Thoracic aorta (tissue), 2 donors: ENCODE data around the gene DUSP8. TPM values are rescaled to one million over a fixed set of nuclear protein-coding genes. Genes with fewer than 3 reads are reported as not detected.

Experiments used
- ATAC-seq: fragments of 150-250 bp; one replicate; pipeline ENCODE4 v1.8.0; 2017; ENCODE audit warnings: low read depth; ENCODE audit not compliant: insufficient number of reproducible peaks, low FRiP score
- DNase-seq: peaks from one replicate; pipeline ENCODE4 v3.0.0-alpha.2; 2020; ENCODE audit warnings: low spot score
- H3K27ac ChIP-seq, 2 donors: fragments of 200-600 bp; sonication (generic); 1 replicate in 1 of 2; 2 replicates in 1 of 2; pipeline ENCODE4 v1.5.1; 2016; ENCODE audit warnings: mild to moderate bottlenecking in 2 of 2, moderate library complexity in 2 of 2
- H3K27me3 ChIP-seq: fragments of 200-600 bp; sonication (generic); replicated peaks from 2 replicates; pipeline ENCODE4 v1.6.0; 2016; ENCODE audit warnings: mild to moderate bottlenecking; ENCODE audit not compliant: insufficient read depth
- H3K36me3 ChIP-seq: fragments of 200-600 bp; sonication (generic); one replicate; pipeline ENCODE4 v1.5.1; 2016
- H3K4me1 ChIP-seq, 2 donors: fragments of 200-600 bp; sonication (generic); 1 replicate in 1 of 2; 2 replicates in 1 of 2; pipeline versions ENCODE4 v1.5.1 to v1.6.0; 2016; ENCODE audit warnings: low read depth in 2 of 2, mild to moderate bottlenecking in 1 of 2; ENCODE audit not compliant: control insufficient read depth in 1 of 2
- H3K4me3 ChIP-seq: fragments of 200-600 bp; sonication (generic); 2 replicates; pipeline ENCODE4 v1.5.1; 2016; ENCODE audit warnings: mild to moderate bottlenecking
- H3K9me3 ChIP-seq: fragments of 200-600 bp; sonication (generic); 2 replicates; pipeline ENCODE4 v1.5.1; 2016
- total RNA-seq, 2 donors: library from RNA; depleted of rRNA; stranded (reverse); fragments of >200 nt; gene quantifications; one replicate each; pipeline versions ENCODE4 v1.1.0 to v1.2.3, GENCODE V29; 2016
- TF ChIP-seq, protein P1 (sequence below): fragments of 200-600 bp; sonication (generic); IDR thresholded peaks from one replicate; pipeline ENCODE4 v1.5.1; 2019; ENCODE audit warnings: antibody characterized with exemption

The DUSP8 gene
- total RNA-seq, 2 donors from 2014 or later = 3.7 to 7.6 TPM

DNA sequence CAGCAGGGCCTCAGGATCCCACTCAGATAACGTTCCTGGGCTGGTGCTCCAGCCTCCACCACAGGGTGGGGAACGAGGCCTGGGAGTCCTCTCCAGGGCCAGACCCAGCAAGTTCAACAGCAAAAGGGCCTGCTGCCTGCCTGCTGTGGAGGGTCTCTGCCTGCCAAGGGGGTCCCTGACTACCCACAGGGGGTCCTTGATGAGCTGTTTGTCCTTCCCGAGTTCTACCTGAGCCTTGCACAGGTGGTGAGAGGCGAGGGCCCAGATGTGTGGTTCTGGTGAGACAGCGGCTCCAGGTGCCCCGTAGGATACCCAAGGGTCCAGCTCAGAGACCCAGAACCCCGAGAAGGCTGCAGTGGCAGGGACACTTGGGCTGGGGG is 4.4 kb downstream of the DUSP8 start:
- Histone ChIP-seq H3K27ac (no peak overlapping the region), H3K27me3 (no peaks in the 10 kb centered on the region), H3K4me3 (no peak overlapping the region), H3K4me1 (peaks cover 9 to 73% of the 10 kb centered on the region in 2 donors), H3K36me3 (peaks cover 8% of the 10 kb centered on the region), H3K9me3 (no peaks in the 10 kb centered on the region)
- TF ChIP-seq, protein P1, sequence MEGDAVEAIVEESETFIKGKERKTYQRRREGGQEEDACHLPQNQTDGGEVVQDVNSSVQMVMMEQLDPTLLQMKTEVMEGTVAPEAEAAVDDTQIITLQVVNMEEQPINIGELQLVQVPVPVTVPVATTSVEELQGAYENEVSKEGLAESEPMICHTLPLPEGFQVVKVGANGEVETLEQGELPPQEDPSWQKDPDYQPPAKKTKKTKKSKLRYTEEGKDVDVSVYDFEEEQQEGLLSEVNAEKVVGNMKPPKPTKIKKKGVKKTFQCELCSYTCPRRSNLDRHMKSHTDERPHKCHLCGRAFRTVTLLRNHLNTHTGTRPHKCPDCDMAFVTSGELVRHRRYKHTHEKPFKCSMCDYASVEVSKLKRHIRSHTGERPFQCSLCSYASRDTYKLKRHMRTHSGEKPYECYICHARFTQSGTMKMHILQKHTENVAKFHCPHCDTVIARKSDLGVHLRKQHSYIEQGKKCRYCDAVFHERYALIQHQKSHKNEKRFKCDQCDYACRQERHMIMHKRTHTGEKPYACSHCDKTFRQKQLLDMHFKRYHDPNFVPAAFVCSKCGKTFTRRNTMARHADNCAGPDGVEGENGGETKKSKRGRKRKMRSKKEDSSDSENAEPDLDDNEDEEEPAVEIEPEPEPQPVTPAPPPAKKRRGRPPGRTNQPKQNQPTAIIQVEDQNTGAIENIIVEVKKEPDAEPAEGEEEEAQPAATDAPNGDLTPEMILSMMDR = no peak
- DNase-seq (no peak), ATAC-seq (no peak)

DNA sequence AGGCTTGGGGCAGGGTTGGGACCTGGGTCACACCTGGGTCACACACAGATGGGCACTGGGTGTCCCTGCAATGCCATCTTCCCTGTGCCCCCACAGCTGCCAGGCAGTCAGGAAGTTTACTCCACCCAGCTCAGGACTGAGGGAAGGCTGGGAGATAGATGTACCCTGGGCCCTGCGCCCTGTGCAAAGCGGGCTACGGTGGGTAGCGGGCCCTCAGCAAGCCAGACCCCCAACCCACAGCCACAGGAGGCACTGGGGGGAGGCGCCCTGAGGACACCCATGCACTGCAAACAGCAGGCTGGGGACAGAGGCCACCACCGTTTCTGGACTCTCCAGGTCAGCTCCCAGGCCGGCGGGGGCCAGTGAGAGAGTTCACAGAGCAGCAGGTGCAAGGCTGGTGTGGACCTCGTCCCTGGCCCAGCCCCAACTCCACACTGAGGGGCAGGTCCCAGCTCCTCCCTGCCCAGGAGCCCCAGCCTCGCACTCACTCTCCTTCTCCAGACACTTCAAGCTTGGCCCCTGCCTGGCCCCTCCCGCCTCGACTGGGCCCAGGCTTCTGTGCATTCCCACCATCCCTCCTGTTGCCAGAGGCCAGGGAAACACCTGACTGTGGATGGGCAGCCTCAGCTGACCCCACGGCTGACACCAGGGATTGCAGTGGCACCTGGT is 4.9 kb downstream of the DUSP8 start:
- H3K4me3 ChIP-seq = no peak overlapping the region
- no peaks in the 10 kb centered on the region for H3K9me3 ChIP-seq
- peaks cover 9 to 71% of the 10 kb centered on the region in 2 donors for H3K4me1 ChIP-seq
- no peaks in the 10 kb centered on the region for H3K27me3 ChIP-seq
- TF ChIP-seq, protein P1 = no peak
- no peak overlapping the region for H3K27ac ChIP-seq
- peaks cover 10% of the 10 kb centered on the region for H3K36me3 ChIP-seq
- DNase-seq = no peak
- no peak for ATAC-seq

DNA sequence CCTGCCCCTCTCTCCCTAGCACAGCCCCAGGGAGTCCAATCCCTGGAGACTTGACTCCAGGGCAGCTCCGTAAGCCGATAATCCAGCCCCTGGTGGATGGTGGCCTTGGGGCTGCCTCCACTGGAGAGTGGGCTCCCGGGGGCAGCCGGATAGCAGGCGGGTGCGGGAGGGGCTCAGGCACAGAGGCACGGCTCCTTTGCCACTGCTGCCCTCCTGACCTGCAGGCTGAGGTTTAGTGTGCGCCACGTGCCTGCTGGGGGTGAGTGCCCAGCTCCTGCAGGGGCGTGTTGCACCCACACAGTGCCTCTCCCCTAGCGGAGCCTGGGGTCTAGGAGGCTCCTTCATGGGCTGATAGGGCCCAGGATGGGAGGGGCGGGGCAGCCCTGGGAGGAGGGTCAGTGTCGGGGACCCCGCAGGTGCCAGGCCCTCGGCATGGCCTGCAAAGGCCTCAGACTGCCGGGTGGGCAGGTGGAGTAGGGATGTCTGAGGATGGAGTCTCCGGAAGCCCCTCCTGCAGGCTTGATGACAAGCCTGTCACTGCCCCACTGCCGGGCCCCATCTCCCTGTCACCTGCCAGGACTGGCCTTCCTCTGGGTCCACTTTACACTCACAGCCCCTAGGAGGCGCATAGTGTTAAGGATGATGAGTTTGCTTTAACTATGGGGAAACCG is 5.6 kb downstream of the DUSP8 start:
- H3K4me3 ChIP-seq = no peak overlapping the region
- no peaks in the 10 kb centered on the region for H3K9me3 ChIP-seq
- no peak for ATAC-seq
- TF ChIP-seq, protein P1 = no peak
- peaks cover 9 to 71% of the 10 kb centered on the region in 2 donors for H3K4me1 ChIP-seq
- H3K27ac ChIP-seq = no peak overlapping the region
- no peak for DNase-seq
- H3K27me3 ChIP-seq = no peaks in the 10 kb centered on the region
- peaks cover 15% of the 10 kb centered on the region for H3K36me3 ChIP-seq

DNA sequence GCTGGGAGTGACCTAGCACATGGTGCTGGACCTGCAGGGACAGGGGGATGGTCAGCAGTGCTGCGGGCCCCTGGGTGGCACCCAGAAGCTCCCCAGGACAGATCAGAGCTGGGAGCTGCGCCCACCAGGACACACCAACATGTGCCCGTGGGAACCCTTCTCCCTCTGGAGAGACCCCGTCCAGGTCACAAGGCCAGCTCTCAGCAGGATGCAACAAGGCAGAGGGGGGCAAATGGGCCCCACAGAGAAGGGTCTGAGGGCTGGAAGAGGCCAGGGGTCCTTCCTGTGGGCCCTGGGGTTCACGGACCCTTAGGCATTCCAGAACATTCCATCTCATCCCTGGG is 6.2 kb downstream of the DUSP8 start:
- no peak overlapping the region for H3K27ac ChIP-seq
- no peaks in the 10 kb centered on the region for H3K9me3 ChIP-seq
- TF ChIP-seq, protein P1 = no peak
- ATAC-seq = no peak
- H3K4me3 ChIP-seq = no peak overlapping the region
- H3K36me3 ChIP-seq = peaks cover 17% of the 10 kb centered on the region
- H3K27me3 ChIP-seq = no peaks in the 10 kb centered on the region
- peaks cover 9 to 67% of the 10 kb centered on the region in 2 donors for H3K4me1 ChIP-seq
- no peak for DNase-seq

GRCh38 chr11:1565173-1565903 is 6.7 kb downstream of the DUSP8 start:
- H3K4me3 ChIP-seq = no peak overlapping the region
- H3K27me3 ChIP-seq = no peaks in the 10 kb centered on the region
- TF ChIP-seq, protein P1 = no peak
- no peak overlapping the region for H3K27ac ChIP-seq
- H3K9me3 ChIP-seq = no peaks in the 10 kb centered on the region
- peaks cover 5 to 62% of the 10 kb centered on the region in 2 donors for H3K4me1 ChIP-seq
- DNase-seq = no peak
- no peak for ATAC-seq
- peaks cover 22% of the 10 kb centered on the region for H3K36me3 ChIP-seq
